ENCODE measurements around the gene GATC.
"Not testable (repeated sequence)": the region's sequence is repeated elsewhere in the genome, so short reads cannot be mapped to it uniquely, and the experiment has no call there.

GATC gene

DNA sequence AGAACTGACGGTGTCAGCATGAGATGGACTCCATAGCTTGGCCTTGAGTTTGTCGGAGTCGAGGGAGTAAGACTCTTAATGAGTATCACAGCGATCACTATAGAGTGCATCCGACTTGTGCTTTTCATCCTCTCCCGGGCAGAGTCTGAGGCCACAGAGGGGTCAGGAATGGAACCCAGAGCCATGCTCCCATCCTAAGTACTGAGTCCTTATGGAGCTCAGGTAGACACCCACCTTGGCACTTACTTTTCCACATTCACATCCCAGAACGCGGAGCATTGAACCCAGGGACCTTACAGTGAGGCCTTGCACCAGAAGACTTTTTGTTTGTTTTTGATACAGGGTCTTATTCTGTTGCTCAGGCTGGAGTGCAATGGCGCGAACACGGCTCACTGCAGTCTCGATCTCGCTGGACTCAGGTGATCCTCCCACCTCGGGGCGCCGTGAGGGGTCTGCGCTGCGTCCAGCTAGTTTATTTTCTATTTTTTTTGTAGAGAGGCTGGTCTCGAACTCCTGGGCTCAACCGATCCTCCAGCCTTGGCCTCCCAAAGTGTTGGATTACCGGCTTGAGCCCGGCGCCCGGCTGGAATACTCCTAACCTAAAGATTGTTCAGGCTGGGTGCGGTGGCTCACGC, 24.0 kb downstream of the GATC start:
- no peak for DNase-seq

DNA sequence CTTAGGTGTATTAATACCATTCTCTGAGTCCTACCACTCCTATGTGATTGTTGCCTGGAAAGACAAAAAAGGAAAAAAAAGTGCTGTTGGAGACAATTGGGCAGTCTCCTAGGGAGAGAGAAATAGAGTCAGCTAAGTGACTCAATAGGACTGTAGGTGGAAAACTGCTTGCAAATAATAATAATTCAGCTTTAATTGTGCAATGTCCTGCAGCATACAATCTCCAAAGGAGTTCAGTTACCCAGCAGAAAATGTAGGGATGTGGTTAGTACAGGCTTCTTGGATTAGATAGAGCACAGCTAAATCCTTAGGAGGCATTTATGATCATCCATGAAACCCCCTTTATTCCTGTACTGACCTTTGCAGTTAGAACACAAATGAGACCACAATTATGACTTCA, 26.3 kb downstream of the GATC start:
- DNase-seq, result no peak

DNA sequence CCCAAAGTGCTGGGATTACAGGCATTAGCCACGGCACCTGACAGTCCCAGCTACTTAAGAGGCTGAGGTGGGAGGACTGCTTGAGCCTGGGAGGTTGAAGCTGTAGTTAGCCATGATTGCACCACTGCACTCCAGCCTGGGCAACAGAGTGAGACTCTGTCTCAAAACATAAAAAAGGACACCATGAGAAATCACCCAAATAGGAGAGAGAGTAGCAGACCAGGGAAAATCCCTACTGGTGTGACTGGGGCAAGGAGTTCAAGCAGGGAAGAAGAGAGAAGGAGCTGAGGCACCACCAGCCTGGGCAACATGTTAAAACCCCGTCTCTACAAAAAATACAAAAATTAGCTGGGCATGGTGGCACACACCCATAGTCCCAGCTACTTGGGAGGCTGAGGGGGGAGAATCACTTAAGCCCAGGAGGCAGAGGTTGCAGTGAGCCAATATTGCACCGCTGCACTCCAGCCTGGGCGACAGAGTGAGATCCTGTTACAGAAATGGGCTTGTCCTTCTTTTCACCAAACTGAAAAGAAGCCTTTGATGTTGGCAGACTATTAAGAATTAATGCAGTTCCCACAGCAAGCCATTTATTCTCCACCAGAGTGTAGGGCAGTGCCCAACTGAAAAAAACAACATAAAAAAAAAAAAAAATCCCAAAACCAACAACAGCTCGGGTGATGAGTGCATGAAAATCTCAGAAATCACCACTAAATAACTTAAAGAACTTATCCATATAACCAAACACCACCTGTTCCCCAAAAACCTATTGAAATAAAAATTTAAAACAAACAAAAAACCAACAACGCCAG, 27.8 kb downstream of the GATC start:
- no peak for DNase-seq

DNA sequence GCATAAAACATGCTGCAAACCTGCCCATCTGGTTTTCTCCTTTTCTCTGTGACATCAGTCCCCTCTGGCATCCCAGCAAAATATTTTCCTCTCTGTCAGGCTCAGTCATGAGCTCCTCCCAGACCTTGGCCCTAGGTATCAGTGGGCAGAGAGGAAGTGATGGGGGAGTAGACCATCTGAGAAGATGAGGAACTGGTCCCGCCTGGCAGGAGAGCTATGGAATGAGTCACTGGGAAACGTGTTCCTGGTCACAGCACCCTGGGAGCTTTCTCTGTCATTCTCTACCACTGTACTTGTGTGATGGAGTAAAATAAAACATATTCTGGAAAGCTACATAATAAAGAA, 28.3 kb downstream of the GATC start:
- no peak for DNase-seq

DNA sequence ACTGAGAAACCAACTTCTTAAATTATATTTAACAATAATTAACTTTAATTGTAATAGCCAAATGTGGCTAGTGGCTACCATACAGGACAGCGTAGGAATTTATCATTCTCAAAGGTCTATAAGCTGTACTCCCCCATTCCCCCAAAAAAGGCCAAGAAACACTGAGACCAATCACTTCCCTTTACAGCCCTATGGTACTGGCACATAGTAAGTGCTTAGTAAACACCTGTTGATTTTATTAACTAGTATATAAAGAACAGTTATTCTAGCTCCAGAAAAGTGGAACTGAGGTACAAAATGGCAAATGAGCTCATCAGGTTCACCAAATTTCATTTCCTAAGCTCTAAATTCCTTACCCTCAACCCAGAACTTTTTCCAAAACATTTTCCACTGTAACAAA, 29.4 kb downstream of the GATC start:
- DNase-seq, result no peak

DNA sequence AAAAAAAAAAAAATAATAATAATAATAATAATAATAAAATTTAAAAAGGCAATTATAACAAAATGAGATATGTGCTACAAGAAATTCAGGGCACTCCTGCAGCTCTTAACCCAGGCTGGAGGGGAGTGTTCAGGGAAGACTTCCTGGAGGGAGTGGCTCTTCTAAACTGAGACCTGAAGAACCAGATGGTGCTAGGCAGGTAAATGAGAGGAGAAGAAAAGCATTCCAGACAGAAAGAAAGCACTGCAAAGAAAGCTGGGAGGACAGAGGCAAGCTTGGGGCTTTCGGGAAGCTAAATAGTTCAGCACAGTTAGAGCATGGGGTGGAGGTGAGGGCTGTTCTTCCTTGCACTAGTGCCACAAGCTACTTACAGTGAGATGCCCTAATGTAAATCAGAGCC, 33.2 kb downstream of the GATC start:
- no peak for DNase-seq

DNA sequence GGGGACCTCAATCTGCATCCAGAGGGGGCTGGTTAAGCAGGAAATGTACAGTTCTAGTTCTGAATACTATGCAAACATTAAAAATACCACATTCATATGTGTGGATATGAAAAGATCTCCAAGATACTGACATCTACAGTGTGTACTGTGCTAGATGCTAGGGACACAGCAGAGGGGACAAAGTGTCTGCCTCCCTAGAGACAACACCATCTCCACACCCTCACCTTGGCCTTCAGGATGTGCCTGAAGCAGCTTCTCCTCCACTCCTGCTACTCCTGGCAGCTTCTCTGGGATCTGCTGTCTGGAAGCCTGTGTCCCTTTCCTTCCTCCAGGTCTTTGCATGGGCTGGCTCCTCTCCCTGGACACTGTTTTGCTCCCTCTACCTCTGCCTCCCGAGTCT, 34.0 kb downstream of the GATC start:
- DNase-seq, result no peak

DNA sequence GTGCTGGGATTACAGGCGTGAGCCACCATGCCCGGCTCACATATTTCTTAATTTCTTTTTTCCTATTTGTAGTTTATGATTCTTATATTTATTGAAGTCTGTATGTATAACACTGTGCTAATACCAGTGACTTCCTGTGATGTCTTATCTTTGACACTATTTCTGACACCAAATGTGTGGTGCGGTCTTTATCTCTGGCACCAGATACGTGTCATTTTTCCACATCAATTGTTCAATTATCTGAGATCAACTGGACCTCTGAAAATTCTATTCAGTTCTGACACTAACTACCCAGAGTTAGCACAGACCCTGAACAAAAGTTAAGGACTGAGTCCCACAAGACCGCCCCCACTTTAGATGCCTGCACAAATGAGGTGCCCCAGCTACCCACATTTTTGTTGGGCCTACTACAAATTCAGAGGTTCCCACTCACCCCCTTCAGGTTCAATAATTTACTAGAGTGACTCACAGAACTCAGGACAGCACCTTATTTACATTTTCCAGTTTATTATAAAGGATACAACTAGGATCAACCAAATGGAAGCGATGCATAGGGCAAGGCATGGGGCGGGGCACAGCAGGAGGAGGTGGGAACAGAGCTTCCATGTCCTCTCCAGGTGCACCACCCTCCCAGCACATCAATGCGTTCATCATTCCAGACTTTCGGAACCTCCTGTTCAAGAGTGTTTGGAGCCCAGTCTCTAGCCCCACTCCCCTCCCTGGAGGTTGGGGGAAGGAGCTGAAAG, 35.0 kb downstream of the GATC start:
- no peak for DNase-seq

DNA sequence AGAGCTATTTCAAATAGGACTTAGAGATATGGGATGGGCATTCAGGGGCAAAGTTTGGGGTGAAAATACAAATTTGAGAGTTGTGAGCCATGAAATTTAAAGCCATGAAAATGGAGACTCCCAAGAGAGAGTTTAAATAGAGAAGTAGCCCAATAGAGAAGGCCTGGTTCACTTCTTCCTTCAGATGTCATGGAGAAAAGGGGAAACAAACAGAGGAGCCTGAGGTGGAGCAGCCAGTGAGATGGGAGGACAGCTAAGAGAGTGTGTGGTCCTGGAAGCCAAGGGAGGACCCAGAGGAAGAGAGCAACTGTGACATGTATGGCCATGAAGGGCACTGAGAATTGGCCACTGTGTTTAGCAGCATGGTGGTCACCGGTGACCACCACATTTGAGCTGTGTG, 37.4 kb downstream of the GATC start:
- no peak for DNase-seq

DNA sequence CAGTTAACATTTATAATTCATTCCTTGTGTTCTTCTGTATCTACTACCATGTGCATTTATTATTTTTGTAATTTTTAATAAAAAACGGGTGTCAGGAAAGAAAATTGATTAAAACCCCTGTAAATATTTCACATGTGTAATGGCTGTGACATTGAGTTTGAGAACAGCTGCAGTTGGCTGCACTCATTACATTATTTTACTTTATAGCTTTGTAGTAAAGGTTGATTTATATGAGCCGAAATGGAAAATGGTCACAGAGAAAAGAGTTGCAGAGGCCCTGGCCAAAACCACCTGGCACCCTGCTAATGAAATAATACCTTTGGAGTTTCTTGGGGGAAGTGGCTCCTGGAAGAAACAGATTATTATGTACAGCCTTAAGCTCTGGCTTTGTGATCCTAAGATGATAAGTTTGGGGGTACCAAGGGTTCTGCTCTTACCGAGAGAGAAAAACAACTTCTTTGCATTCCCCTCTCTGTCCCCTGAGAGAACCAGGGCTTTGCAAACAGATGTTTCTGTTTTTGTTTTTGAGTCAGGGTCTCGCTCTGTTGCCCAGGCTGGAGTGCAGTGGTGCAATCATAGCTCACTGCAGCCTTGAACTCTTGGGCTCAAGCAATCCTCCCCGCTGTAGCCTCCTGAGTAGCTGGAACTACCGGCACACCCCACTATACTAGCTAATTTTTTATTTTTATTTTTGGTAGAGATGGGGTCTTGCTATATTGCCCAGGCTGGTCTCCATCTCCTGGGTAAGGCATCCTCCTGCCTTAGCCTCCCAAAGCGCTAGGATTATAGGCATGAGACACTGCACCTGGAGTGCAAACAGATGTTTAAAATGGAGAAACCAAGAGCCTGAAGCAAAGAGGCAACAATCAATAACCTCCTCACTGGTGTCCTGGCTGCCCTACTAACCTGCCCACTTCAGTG, 40.0 kb downstream of the GATC start:
- no peak for DNase-seq

DNA sequence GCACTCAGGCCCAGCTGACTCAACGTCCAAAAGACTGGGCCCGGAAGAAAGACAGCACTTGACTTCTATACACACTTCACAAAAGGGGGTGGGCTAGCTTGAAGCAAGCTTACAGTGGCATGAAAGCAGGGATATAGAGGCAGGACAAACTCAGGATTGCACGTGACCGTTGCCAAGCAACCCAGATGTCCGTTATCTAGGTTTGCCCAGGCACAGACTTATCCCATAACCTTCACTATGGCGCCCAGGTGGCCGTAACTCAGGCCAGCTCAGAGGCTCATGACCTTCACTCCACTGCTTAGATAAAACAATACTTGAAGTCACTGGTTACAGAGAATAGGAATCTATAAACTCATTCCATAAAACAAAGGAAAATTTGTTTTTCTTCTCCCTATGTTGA, 41.3 kb downstream of the GATC start:
- DNase-seq, result not testable (repeated sequence)

DNA sequence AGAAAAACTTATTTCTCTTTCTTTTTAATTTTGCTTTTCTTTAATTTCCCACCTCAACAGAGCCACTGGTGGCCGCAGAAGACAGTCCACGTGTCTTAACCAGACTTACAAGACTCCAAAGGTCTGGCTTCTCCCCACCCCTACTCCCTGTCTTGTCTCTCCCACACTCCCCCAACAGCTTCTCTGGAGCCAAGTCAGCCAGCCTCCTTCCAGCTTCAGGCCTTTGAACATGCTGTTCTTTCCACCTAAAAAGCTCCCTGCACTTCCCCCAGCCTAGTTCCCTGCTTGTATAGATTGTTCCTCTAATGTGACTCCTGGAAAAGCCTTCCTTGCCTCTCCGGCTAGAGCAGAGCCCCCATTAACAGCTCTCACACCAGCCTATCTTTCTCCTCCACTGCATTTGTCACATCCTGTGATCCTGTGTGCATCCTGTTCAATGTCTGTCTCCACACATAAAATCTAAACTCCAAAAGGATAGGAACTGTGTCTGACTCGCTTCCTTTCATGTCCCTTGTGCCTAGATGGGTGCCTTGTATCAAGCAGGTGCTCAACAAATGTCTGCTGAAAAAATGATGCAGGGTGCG, 41.9 kb downstream of the GATC start:
- no peak for DNase-seq

DNA sequence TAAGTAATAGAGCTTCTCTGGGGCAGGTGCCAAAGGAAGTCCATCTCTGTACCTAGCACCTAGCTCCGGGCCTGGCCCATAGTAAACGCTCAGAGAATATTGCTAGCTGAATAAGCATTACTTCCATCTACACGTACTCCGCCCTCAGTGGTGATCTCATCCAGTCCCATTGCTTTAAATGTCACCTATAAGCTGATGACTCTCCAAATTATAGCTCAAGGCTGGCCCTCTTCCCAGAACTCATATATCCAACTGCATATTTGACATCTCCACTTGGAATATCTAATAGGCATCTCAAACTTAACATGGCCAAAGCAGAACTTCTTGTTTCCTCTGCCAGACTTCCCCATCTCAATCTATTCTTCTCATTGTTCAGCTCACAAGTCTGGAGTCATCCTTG, 42.8 kb downstream of the GATC start:
- no peak for DNase-seq

DNA sequence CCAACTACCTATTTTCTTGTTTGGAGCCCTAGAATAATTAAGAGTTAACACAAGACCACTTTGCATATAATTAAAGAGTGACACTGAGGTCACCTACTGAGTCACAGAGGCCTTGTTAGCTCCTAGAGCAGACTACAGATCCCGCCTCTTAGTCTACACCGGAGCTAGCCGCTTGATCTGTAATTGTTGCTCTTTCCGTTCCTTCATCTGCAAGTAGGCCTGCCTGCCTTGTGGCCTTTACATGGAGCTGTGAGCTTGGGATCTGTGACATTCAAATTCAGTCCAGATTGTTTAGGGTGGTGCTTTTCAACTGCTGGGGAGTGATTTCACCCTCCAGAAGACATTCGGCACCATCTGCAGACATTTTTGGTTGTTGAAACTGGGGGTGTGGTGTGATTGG, 44.1 kb downstream of the GATC start:
- no peak for DNase-seq

DNA sequence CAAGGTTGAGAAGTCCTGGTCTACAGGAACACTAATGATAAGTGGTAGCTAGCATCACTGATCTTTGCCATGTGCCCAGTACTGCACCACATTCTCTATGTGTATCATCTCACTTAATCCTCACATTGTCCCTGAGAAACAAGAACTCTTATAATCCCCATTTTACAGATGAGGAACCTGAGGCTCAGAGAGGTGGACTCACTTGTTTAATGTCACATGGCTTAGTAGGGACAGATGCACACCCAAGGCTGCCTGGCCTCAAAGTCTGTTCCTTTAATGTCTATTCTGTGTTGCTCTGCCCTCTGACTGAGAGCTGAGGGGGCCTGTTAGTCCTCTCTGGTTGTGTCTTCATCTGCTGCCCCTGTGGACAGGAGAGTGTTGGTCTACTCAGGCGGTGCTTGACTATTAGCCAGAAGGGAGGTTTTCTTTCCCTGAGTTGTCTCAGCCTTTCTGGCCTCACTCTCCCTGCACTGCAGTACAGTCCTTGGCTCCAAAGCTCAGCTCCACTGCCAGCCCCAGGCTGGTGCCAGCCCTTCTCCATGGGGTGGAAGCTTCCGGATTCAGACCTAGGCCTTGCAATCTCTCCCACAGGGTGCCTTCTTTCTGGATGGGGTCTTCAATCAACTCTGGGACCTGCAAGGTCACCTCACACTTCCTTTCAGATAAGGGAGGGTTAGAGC, 44.7 kb downstream of the GATC start:
- no peak for DNase-seq

DNA sequence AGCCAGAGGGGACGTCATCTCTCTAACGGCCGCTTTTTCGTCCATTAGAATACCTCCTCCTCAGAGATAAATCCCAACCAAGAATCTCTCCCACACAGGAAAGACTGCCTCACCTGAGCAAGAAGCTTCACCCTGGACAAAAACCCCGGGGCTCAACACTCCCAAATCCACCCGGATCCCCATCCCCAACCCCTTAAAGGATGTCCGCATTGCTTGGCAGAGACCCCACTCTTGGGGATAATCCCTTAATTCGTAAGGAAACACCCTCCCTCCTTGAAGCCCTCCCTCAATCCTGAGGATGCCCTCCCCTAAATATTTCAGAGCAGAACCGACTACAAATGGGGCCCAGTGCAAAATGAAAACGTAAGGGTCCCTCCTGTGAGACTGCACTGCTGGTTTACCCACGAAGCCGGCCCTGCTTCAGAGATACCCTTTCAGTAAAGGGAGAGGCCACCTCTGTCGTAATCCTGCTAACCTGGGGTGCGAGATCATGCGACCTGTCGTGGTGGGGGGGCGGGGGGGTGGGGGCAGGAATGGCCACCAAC, 49.0 kb downstream of the GATC start:
- DNase-seq, result no peak

DNA sequence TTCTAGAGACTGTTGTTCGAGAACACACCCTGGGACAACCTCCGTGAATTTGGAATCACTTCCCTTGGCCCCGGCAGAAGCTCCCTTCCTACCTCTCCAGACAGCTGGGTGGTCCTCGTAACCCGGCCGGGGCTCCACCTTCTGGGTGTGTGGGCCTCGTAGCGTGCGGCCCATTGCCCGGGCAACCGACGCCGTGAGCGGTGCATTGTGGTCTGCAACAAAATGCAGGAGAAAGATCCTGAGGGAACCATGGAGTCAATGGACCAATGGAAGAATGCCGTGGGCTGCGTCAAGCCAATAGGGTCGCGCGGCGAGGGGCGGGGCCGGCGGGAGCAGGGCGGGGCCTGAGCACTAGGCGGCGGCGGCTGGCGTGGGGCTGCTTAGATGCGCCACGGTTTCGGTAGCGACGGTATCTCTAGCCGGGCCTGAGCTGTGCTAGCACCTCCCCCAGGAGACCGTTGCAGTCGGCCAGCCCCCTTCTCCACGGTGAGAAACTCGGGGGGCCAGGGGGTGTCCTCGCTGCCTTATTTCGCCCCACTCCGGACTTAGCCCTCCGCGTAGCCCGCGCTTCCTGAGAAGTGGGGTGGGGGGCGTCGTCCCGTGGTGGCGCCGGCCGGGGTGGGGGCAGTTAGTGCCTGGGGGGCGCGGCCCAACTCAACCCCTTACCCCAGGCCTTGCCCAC, 49.6 kb downstream of the GATC start, which contains the start of gene DYNLL1:
DYNLL1 (plus strand) TSS at position 383 of the 682 bp plus-strand sequence. CDS start 309 bp downstream, outside the sequence.
- peak; percentile 75 for DNase-seq

DNA sequence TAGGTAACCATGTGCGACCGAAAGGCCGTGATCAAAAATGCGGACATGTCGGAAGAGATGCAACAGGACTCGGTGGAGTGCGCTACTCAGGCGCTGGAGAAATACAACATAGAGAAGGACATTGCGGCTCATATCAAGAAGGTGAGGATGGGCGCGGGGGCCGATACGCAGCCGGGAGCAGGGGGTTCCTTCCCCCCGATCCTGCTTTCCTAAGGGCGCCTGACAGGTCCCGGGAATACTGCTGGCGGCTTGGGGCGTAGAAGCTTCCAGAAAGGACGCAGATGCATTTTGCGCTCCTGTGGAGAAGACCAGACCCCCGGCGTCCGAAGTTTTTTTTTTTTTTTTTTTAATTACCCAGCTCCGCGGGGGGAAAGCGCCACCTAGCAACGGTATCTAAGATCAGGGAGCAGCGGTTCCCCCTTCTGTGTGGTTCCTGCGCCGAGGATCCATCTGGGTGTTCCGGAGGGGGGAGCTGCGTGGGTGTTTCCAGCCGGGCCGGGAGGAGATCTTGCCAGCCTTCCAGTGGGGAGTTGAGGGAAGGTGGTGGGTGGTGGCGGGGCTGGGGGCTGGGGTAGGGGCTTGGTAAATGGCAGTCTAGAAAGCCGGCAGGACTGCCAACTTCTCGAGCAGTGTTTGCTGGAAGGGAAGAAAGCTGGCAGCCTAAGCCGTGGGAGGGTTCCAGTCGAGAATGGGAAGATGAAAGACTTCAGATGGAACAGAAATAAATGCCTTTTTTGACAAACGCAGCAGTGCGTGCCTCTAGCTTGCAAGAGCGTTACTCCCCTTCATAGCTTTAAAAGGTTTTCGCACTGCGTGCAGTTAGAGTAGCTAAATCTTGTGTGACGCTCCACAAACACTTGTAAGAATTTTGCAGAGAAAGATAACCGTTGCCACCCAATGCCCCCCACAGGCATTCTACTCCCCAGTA, 50.4 kb downstream of the GATC start:
- no peak for DNase-seq

DNA sequence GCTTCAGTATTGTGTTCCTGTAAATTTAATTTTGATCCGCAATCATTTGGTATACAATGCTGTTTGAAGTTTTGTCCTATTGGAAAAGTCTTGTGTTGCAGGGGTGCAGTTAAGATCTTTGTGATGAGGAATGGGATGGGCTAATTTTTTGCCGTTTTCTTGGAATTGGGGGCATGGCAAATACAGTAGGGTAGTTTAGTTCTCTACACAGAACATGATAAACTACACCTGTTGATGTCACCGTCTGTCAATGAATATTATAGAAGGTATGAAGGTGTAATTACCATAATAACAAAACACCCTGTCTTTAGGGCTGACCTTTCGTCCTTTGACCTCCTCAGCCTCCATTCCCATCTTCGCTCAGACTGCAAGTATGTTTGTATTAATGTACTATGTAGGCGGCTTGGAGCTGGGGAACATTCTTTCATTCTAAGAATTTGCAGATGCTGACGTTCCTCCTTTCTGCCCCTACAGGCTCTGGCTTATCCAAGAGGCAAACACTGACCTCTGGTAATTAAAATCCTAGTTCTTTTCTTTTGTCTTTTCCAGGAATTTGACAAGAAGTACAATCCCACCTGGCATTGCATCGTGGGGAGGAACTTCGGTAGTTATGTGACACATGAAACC, 51.4 kb downstream of the GATC start:
- DNase-seq, result no peak

All from DMS 273 treated with DMSO at 0.1 percent for 48 hours (cell line).